Measurements from ENCODE around the gene SLC9C1. TPM values are rescaled to one million over a fixed set of nuclear protein-coding genes. Genes with fewer than 3 reads are reported as not detected.
A peak's percentile ranks its signal among the peaks of the same experiment; 100 is the strongest.

The SLC9C1 gene
- polyA plus RNA-seq, 1 experiment = not detected

DNA sequence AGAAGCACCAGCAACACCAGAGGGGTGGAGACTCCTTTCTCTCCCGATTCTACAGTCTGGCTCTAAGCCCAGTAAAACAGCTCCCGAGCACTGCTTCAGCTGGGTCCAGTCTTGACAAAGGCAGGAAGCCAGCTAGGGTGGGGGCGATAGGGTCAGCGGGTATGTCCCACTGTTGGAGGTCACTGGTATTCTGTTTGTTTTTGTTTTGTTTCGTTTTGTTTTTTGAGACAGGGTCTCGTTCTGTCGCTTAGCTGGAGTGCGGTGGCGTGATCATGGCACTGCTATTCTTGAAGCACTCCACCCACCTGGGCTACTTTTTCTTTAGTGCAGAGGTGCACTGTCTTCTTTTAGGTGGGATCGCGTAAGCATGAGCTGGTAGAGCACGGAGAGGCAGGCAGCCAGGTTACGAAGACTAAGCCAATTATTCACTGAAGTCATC lies 177.2 kb downstream of the SLC9C1 start:
- Histone ChIP-seq H3K36me3 (ENCODE audit: control insufficient read depth, insufficient read depth, low read length) (peaks cover 6% of the 10 kb centered on the region), H3K27me3 (ENCODE audit: control insufficient read depth, insufficient read depth, low read length) (no peaks in the 10 kb centered on the region), H3K4me3 (ENCODE audit: low read depth, low read length) (no peak overlapping the region)
- ChIA-PET CTCF (interaction anchor here (1.5 kb wide), 1 partner anchor 10 kb away, joined by 6 read pairs; no protein-coding TSS in a partner anchor), POLR2A (no interaction called here)
- DNase-seq (ENCODE audit: low read depth) = no peak
- no peak for TF ChIP-seq CTCF (IDR thresholded peaks at IDR 0.05; ENCODE audit: insufficient read depth, low read depth, low read length)

- TF ChIP-seq CTCF (IDR thresholded peaks at IDR 0.05; ENCODE audit: insufficient read depth, low read depth, low read length) = no peak
- DNase-seq (ENCODE audit: low read depth) = no peak
- Histone ChIP-seq H3K36me3 (ENCODE audit: control insufficient read depth, insufficient read depth, low read length) (peaks cover 6% of the 10 kb centered on the region), H3K27me3 (ENCODE audit: control insufficient read depth, insufficient read depth, low read length) (no peaks in the 10 kb centered on the region), H3K4me3 (ENCODE audit: low read depth, low read length) (no peak overlapping the region)
- ChIA-PET CTCF (no interaction called here), POLR2A (no interaction called here)
Observed at GRCh38 chr3:112115806-112116383, 178.1 kb downstream of the SLC9C1 start.

DNA sequence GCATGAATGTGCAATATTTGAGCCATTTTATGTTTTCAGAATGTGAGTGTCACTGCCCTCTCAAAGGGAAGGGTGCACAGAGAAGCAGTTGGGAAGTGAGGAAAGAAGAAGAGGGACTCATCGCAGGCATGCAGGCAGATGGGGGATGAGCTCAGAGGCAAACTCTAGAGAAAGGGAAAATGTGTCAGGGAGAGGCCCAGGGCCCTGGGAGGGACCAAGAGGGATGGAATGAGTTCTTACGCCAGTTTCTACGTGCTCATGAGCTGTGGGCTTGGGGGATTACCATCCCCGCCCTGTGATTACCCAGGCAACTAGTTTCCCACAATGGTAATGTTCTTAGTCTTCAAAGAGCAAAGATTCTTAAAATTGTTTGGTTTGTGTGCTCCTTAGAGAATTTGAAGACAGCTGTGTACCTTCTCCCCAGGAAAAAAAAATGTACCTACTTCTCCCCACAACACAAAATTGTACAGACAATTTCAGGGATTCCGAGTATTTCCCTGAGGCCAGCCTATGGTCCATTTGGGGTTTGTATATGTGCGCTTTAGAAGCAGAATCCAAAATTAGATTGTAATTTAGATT lies 178.8 kb downstream of the SLC9C1 start:
- TF ChIP-seq CTCF (IDR thresholded peaks at IDR 0.05; ENCODE audit: insufficient read depth, low read depth, low read length) = no peak
- H3K27me3 ChIP-seq (ENCODE audit: control insufficient read depth, insufficient read depth, low read length) = no peaks in the 10 kb centered on the region
- ChIA-PET POLR2A (no interaction called here), CTCF (interaction anchor here (0.6 kb wide), 1 partner anchor 794 kb away, joined by 3 read pairs; no protein-coding TSS in a partner anchor)
- no peak for DNase-seq (ENCODE audit: low read depth)
- no peak overlapping the region for H3K4me3 ChIP-seq (ENCODE audit: low read depth, low read length)
- peaks cover 6% of the 10 kb centered on the region for H3K36me3 ChIP-seq (ENCODE audit: control insufficient read depth, insufficient read depth, low read length)

- Histone ChIP-seq H3K36me3 (ENCODE audit: control insufficient read depth, insufficient read depth, low read length) (peaks cover 5% of the 10 kb centered on the region; the same call in 1 of the 2 replicates), H3K27me3 (ENCODE audit: control insufficient read depth, insufficient read depth, low read length) (no peaks in the 10 kb centered on the region), H3K4me3 (ENCODE audit: low read depth, low read length) (no peak overlapping the region)
- no peak for TF ChIP-seq CTCF (IDR thresholded peaks at IDR 0.05; ENCODE audit: insufficient read depth, low read depth, low read length)
- ChIA-PET POLR2A (no interaction called here), CTCF (interaction anchor here (0.6 kb wide), 1 partner anchor 795 kb away, joined by 3 read pairs; no protein-coding TSS in a partner anchor)
- DNase-seq (ENCODE audit: low read depth) = no peak
Observed at GRCh38 chr3:112114576-112115160, 179.3 kb downstream of the SLC9C1 start.

- POLR2A ChIA-PET = no interaction called here
- Histone ChIP-seq H3K36me3 (ENCODE audit: control insufficient read depth, insufficient read depth, low read length) (peaks cover 4% of the 10 kb centered on the region; the same call in 1 of the 2 replicates), H3K4me3 (ENCODE audit: low read depth, low read length) (no peak overlapping the region), H3K27me3 (ENCODE audit: control insufficient read depth, insufficient read depth, low read length) (no peaks in the 10 kb centered on the region)
- TF ChIP-seq CTCF (IDR thresholded peaks at IDR 0.05; ENCODE audit: insufficient read depth, low read depth, low read length) = peak; percentile 89
- no peak for DNase-seq (ENCODE audit: low read depth)
- CTCF ChIA-PET = interaction anchor here (0.7 to 2.3 kb wide), 24 partner anchors 11 to 421 kb away, joined by 3 to 21 read pairs (median 4); partner anchors contain the start of genes CD200 and SLC9C1
Observed at GRCh38 chr3:112111785-112112402, 182.1 kb downstream of the SLC9C1 start.

Data from BJ (cell line).